K562 (cell line): ENCODE data around the gene CEP131. TPM values are rescaled to one million over a fixed set of nuclear protein-coding genes. Genes with fewer than 3 reads are reported as not detected.
A peak's percentile ranks its signal among the peaks of the same experiment; 100 is the strongest.

Experiments
- AFF4 ChIP-seq: sonication (generic); formaldehyde crosslinking; IDR thresholded peaks from 2 replicates; pipeline ENCODE4 v1.8.0; 2023; ENCODE audit warnings: mild to moderate bottlenecking, missing genetic modification reagents
- CCNT2 ChIP-seq: IDR thresholded peaks from 2 replicates; pipeline ENCODE4 v1.6.1; 2011; ENCODE audit warnings: borderline replicate concordance, low read depth, mild to moderate bottlenecking, moderate library complexity, mixed read lengths, low read length; ENCODE audit not compliant: insufficient read length; ENCODE audit errors: extremely low read depth
- CTBP1 ChIP-seq: fragments of 450-650 bp; IDR thresholded peaks from 2 replicates; pipeline ENCODE4 v1.6.1; 2016; ENCODE audit warnings: borderline replicate concordance
- ELF2 ChIP-seq: fragments of 250-450 bp; sonication (Bioruptor Pico); IDR thresholded peaks from 2 replicates; pipeline ENCODE4 v1.5.0; 2021; ENCODE audit warnings: mild to moderate bottlenecking
- ERF ChIP-seq: fragments of 450-650 bp; formaldehyde crosslinking; IDR thresholded peaks from 2 replicates; pipeline ENCODE4 v1.4.0; 2020; ENCODE audit warnings: mild to moderate bottlenecking, mixed read lengths
- ESRRB ChIP-seq: fragments of 250-450 bp; sonication (Bioruptor Pico); IDR thresholded peaks from 2 replicates; pipeline ENCODE4 v1.5.0; 2020; ENCODE audit warnings: mild to moderate bottlenecking, moderate library complexity, borderline replicate concordance
- GABPA ChIP-seq: fragments of 200-800 bp; sonication (Bioruptor generic); conservative IDR thresholded peaks from 2 replicates; pipeline ENCODE4 v1.6.1; 2016; ENCODE audit warnings: low read depth, missing genetic modification characterization, missing compliant biosample characterization
- GATA2 ChIP-seq: sonication (generic); formaldehyde crosslinking; IDR thresholded peaks from 2 replicates; pipeline ENCODE4 v1.4.0; 2020; ENCODE audit warnings: mild to moderate bottlenecking, missing genetic modification reagents
- HSF4 ChIP-seq: fragments of 250-450 bp; sonication (Bioruptor Pico); IDR thresholded peaks from 2 replicates; pipeline ENCODE4 v2.1.2; 2022; ENCODE audit warnings: mild to moderate bottlenecking, moderate library complexity, borderline replicate concordance
- ID3 ChIP-seq, 2 experiments: fragments of 250-450 bp in 1 of 2; fragments of 450-650 bp in 1 of 2; sonication (Bioruptor Pico) in 1 of 2; IDR thresholded peaks; 2 replicates each; pipeline versions ENCODE4 v1.6.1 to v1.8.0; 2016 to 2021; ENCODE audit warnings: mild to moderate bottlenecking in 2 of 2, moderate library complexity in 2 of 2, missing compliant biosample characterization in 1 of 2, missing genetic modification characterization in 1 of 2
- L3MBTL2 ChIP-seq: fragments of 450-650 bp; IDR thresholded peaks from 2 replicates; pipeline ENCODE4 v1.6.1; 2016; ENCODE audit warnings: mild to moderate bottlenecking, moderate library complexity
- POLR3G ChIP-seq: IDR thresholded peaks from 2 replicates; pipeline ENCODE4 v1.6.1; 2011; ENCODE audit not compliant: insufficient read length, insufficient replicate concordance; ENCODE audit errors: extremely low read depth
- RBFOX2 ChIP-seq: fragments of 200-400 bp; formaldehyde crosslinking; IDR thresholded peaks from 2 replicates; pipeline ENCODE4 v1.6.1; 2017; ENCODE audit warnings: low read depth, mild to moderate bottlenecking, low read length, moderate library complexity
- SPI1 ChIP-seq: IDR thresholded peaks from 2 replicates; pipeline ENCODE4 v1.6.1; 2011; ENCODE audit warnings: low read depth, low read length, control low read depth, borderline replicate concordance
- ZFX ChIP-seq: sonication (generic); formaldehyde crosslinking; IDR thresholded peaks from 2 replicates; pipeline ENCODE4 v1.8.0; 2022; ENCODE audit warnings: mild to moderate bottlenecking, missing genetic modification reagents, moderate library complexity
- ZNF551 ChIP-seq: fragments of 250-450 bp; sonication (Bioruptor Pico); IDR thresholded peaks from 2 replicates; pipeline ENCODE4 v1.5.0; 2021; ENCODE audit warnings: mild to moderate bottlenecking, moderate library complexity
- polyA plus RNA-seq, 8 experiments: library from polyadenylated mRNA; depleted of rRNA in 4 of 8; stranded (reverse) in 5 of 8; unstranded in 3 of 8; fragments of >200 nt; fragmentation: Nextera tagmentation in 2 of 8; fragmentation: Illumina TruSeq in 1 of 8; extraction: Ambion mirVana in 2 of 8; extraction: Trizol in 1 of 8; gene quantifications; 2 replicates each; pipeline versions ENCODE4 v1.2.1 to v1.2.3, GENCODE V29; 2011 to 2014; ENCODE audit warnings: inconsistent platforms in 1 of 8, missing spikeins in 1 of 8
- total RNA-seq, 7 experiments: library from RNA; depleted of rRNA in 6 of 7; stranded (reverse); fragments of >200 nt in 6 of 7; fragmentation: Illumina TruSeq in 2 of 7; extraction: Trizol in 2 of 7; gene quantifications; 2 replicates each; pipeline versions ENCODE4 v1.2.1 to v1.2.3, GENCODE V29; 2011 to 2021; ENCODE audit warnings: low replicate concordance in 1 of 7
- TF ChIP-seq, protein P1 (sequence below): sonication (generic); formaldehyde crosslinking; IDR thresholded peaks from 2 replicates; pipeline ENCODE4 v1.8.0; 2022; ENCODE audit warnings: mild to moderate bottlenecking, missing genetic modification reagents

CEP131 gene
- total and polyA plus RNA-seq, 9 of the 15 experiments (the other 6 are each of a cell fraction or from before 2014, with no cell fraction given) = 0.24 to 21.2 (median 2.3) TPM

GRCh38 chr17:81193470-81194224 is 29.1 kb downstream of the CEP131 start (continued):
- TF ChIP-seq HSF4 (CRISPR knock-in tag) = no peak
- TF ChIP-seq CCNT2 = peak; percentile 38
- peak; percentile 97 for TF ChIP-seq L3MBTL2
- no peak for TF ChIP-seq POLR3G
- TF ChIP-seq AFF4 (CRISPR knock-in tag) = no peak
- 0 out of 2 replicates have a peak, but pooled peaks have one; percentile 20 for TF ChIP-seq ERF (CRISPR knock-in tag)
- TF ChIP-seq RBFOX2 = peak; percentile 66
- TF ChIP-seq CTBP1 = peak; percentile 31; the same call in 1 of the 2 replicates
- peak; percentile 72 for TF ChIP-seq GABPA (tag)
- peak; percentile 60; the same call in 1 of the 2 replicates for TF ChIP-seq SPI1
- TF ChIP-seq ELF2 (CRISPR knock-in tag) = peak; percentile 82
- peak; percentile 86 for TF ChIP-seq ZFX (CRISPR knock-in tag)
- no peak for TF ChIP-seq ESRRB (CRISPR knock-in tag)
- TF ChIP-seq ID3 (CRISPR knock-in tag; IDR thresholded peaks at IDR 0.05) = no peak
- TF ChIP-seq ID3 (tag; IDR thresholded peaks at IDR 0.05) = no peak
- peak; percentile 95 for TF ChIP-seq GATA2
- TF ChIP-seq, protein P1, sequence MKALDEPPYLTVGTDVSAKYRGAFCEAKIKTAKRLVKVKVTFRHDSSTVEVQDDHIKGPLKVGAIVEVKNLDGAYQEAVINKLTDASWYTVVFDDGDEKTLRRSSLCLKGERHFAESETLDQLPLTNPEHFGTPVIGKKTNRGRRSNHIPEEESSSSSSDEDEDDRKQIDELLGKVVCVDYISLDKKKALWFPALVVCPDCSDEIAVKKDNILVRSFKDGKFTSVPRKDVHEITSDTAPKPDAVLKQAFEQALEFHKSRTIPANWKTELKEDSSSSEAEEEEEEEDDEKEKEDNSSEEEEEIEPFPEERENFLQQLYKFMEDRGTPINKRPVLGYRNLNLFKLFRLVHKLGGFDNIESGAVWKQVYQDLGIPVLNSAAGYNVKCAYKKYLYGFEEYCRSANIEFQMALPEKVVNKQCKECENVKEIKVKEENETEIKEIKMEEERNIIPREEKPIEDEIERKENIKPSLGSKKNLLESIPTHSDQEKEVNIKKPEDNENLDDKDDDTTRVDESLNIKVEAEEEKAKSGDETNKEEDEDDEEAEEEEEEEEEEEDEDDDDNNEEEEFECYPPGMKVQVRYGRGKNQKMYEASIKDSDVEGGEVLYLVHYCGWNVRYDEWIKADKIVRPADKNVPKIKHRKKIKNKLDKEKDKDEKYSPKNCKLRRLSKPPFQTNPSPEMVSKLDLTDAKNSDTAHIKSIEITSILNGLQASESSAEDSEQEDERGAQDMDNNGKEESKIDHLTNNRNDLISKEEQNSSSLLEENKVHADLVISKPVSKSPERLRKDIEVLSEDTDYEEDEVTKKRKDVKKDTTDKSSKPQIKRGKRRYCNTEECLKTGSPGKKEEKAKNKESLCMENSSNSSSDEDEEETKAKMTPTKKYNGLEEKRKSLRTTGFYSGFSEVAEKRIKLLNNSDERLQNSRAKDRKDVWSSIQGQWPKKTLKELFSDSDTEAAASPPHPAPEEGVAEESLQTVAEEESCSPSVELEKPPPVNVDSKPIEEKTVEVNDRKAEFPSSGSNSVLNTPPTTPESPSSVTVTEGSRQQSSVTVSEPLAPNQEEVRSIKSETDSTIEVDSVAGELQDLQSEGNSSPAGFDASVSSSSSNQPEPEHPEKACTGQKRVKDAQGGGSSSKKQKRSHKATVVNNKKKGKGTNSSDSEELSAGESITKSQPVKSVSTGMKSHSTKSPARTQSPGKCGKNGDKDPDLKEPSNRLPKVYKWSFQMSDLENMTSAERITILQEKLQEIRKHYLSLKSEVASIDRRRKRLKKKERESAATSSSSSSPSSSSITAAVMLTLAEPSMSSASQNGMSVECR (CRISPR knock-in tag) = 0 out of 2 replicates have a peak, but pooled peaks have one; percentile 47
- no peak for TF ChIP-seq ZNF551
